ENCODE data around the gene HOXC10. TPM values are rescaled to one million over a fixed set of nuclear protein-coding genes. Genes with fewer than 3 reads are reported as not detected.

Gene HOXC10
- total RNA-seq, 6 experiments from 2014 or later = 0.33 to 1.4 (median 1.3) TPM; not detected in 1

DNA sequence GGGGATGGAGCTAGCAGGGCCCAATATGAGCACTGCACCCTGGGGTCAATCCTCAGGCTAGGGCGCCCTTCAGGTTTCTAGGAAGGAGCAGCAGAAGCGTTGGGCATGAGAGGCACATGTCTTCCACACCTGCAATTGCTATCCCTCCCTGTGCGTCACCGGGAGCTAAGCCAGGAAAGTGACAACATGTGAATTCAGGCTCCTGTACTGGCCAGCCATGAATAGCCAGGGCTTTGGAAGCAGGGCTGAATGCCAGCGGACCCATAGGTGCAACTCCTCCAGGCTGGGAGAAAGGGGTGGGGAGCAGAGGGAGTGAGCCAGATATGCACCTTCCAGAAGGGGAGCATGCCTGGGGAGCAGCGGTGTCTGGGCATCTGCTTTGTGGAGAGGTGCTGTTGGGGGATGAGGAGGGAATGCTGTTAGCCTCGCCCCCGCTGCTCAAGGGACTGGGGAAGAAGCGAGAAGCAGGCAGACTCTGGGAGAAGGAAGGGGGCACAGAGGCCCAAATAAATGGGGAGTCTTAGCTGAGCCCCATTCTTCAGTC is 54.0 kb downstream of the HOXC10 start:
- Mint-ChIP-seq H3K27me3 (ENCODE audit: insufficient read depth) (peaks cover 73% of the 10 kb centered on the region), H3K27ac (no peak overlapping the region), H3K4me1 (ENCODE audit: low read depth) (no peaks in the 10 kb centered on the region), H3K36me3 (ENCODE audit: low read depth) (no peaks in the 10 kb centered on the region), H3K9me3 (no peaks in the 10 kb centered on the region), H3K4me3 (no peak overlapping the region)
- no peak for TF ChIP-seq CTCF (IDR thresholded peaks at IDR 0.05)
- no peak for DNase-seq

GRCh38 chr12:54039417-54040147 is 54.6 kb downstream of the HOXC10 start:
- TF ChIP-seq CTCF (IDR thresholded peaks at IDR 0.05) = no peak
- Mint-ChIP-seq H3K9me3 (no peaks in the 10 kb centered on the region), H3K27ac (no peak overlapping the region), H3K4me3 (no peak overlapping the region), H3K27me3 (ENCODE audit: insufficient read depth) (peaks cover 75% of the 10 kb centered on the region), H3K4me1 (ENCODE audit: low read depth) (no peaks in the 10 kb centered on the region), H3K36me3 (ENCODE audit: low read depth) (no peaks in the 10 kb centered on the region)
- no peak for DNase-seq

Small RNA genes lying within 50 kb of the gene (microRNA-seq; reads per million reads assigned to microRNA genes)
- gene MIR196A2 (6.2 reads per million), gene MIR615 (17.0 reads per million, percentile 22 among the genes with 10 or more reads in this experiment)

Other genes with a start within 250 kb of the HOXC10 start
- not detected for gene CISTR, start 233.2 kb upstream of the HOXC10 start, total RNA-seq (2021; fragmentation: NEBNext Ultra II Directional; extraction: Animal tissue kit (Norgen Biotek cat#: 25700))
- gene HOXC13, start 46.3 kb upstream of the HOXC10 start, total RNA-seq (2021; fragmentation: NEBNext Ultra II Directional; extraction: Animal tissue kit (Norgen Biotek cat#: 25700)) = not detected
- not detected for gene HOXC12, start 30.2 kb upstream of the HOXC10 start, total RNA-seq (2021; fragmentation: NEBNext Ultra II Directional; extraction: Animal tissue kit (Norgen Biotek cat#: 25700))
- 1 to 10 TPM in 4 of 6 experiments, under 1 TPM in 2; 0.09 to 2.2 (median 1.8) TPM for gene HOXC11, start 12.0 kb upstream of the HOXC10 start, total RNA-seq (2021; fragmentation: NEBNext Ultra II Directional; extraction: Animal tissue kit (Norgen Biotek cat#: 25700))
- 1 to 10 TPM in 4 of 6 experiments, under 1 TPM in 1, not detected in 1; 0.26 to 3.7 (median 2.8) TPM for gene HOTAIR, start 10.2 kb upstream of the HOXC10 start, total RNA-seq (2021; fragmentation: NEBNext Ultra II Directional; extraction: Animal tissue kit (Norgen Biotek cat#: 25700))
- gene HOXC9, start 15.0 kb downstream of the HOXC10 start, total RNA-seq (2021; fragmentation: NEBNext Ultra II Directional; extraction: Animal tissue kit (Norgen Biotek cat#: 25700)) = 1 to 10 TPM in 3 of 6 experiments, under 1 TPM in 3; 0.17 to 1.5 (median 1.1) TPM
- gene HOXC8, start 23.8 kb downstream of the HOXC10 start, total RNA-seq (2021; fragmentation: NEBNext Ultra II Directional; extraction: Animal tissue kit (Norgen Biotek cat#: 25700)) = not detected
- gene HOXC6, start 43.3 kb downstream of the HOXC10 start, total RNA-seq (2021; fragmentation: NEBNext Ultra II Directional; extraction: Animal tissue kit (Norgen Biotek cat#: 25700)) = 1 to 10 TPM in 5 of 6 experiments, under 1 TPM in 1; 0.12 to 2.1 (median 1.6) TPM
- gene HOXC5, start 47.9 kb downstream of the HOXC10 start, total RNA-seq (2021; fragmentation: NEBNext Ultra II Directional; extraction: Animal tissue kit (Norgen Biotek cat#: 25700)) = under 1 TPM in 1 of 6 experiments, not detected in 5; 0.13 TPM
- under 1 TPM in 4 of 6 experiments, not detected in 2; 0.35 to 0.73 (median 0.38) TPM for gene HOXC4, start 68.7 kb downstream of the HOXC10 start, total RNA-seq (2021; fragmentation: NEBNext Ultra II Directional; extraction: Animal tissue kit (Norgen Biotek cat#: 25700))
- gene SMUG1, start 203.8 kb downstream of the HOXC10 start, total RNA-seq (2021; fragmentation: NEBNext Ultra II Directional; extraction: Animal tissue kit (Norgen Biotek cat#: 25700)) = 10 to 100 TPM; 21.4 to 28.4 (median 26.1) TPM

All from HFFc6 (cell line).